ENCODE measurements around the gene CEP112.

Gene CEP112

GRCh38 chr17:65978871-65979270, 213.1 kb downstream of the CEP112 start:
- no peak for DNase-seq

- DNase-seq = no peak
Measured at GRCh38 chr17:65977041-65977440, 214.9 kb downstream of the CEP112 start.

GRCh38 chr17:65975878-65976277, 216.1 kb downstream of the CEP112 start:
- no peak for DNase-seq

- no peak for DNase-seq
Measured at GRCh38 chr17:65973237-65973636, 218.7 kb downstream of the CEP112 start.

GRCh38 chr17:65967372-65967771, 224.6 kb downstream of the CEP112 start:
- DNase-seq = no peak

GRCh38 chr17:65966072-65966695, 225.7 kb downstream of the CEP112 start:
- no peak for DNase-seq

- no peak for DNase-seq
Measured at GRCh38 chr17:65963179-65963578, 228.8 kb downstream of the CEP112 start.

GRCh38 chr17:65959630-65960029, 232.3 kb downstream of the CEP112 start:
- DNase-seq = no peak

- DNase-seq = no peak
Measured at GRCh38 chr17:65956814-65957213, 235.1 kb downstream of the CEP112 start.

GRCh38 chr17:65954148-65954449, 237.8 kb downstream of the CEP112 start:
- no peak for DNase-seq

- DNase-seq = no peak
Measured at GRCh38 chr17:65953316-65954147, 238.4 kb downstream of the CEP112 start.

GRCh38 chr17:65952586-65952985, 239.3 kb downstream of the CEP112 start:
- DNase-seq = no peak

- DNase-seq = no peak
Measured at GRCh38 chr17:65952015-65952414, 239.9 kb downstream of the CEP112 start.

- DNase-seq = no peak
Measured at GRCh38 chr17:65947831-65948230, 244.1 kb downstream of the CEP112 start.

- no peak for DNase-seq
Measured at GRCh38 chr17:65942592-65942991, 249.3 kb downstream of the CEP112 start.

- DNase-seq = no peak
Measured at GRCh38 chr17:65941356-65941899, 250.5 kb downstream of the CEP112 start.

- DNase-seq = no peak
Measured at GRCh38 chr17:65936013-65936412, 255.9 kb downstream of the CEP112 start.

- no peak for DNase-seq
Measured at GRCh38 chr17:65933290-65933689, 258.6 kb downstream of the CEP112 start.

- DNase-seq = no peak
Measured at GRCh38 chr17:65931246-65932149, 260.4 kb downstream of the CEP112 start.

GRCh38 chr17:65930140-65930730, 261.7 kb downstream of the CEP112 start:
- DNase-seq = no peak

- no peak for DNase-seq
Measured at GRCh38 chr17:65926599-65926998, 265.3 kb downstream of the CEP112 start.

GRCh38 chr17:65925606-65926307, 266.2 kb downstream of the CEP112 start:
- DNase-seq = no peak

Measured in SHP77 (cell line).